ENCODE results near the gene PRDM15.

The PRDM15 gene

GRCh38 chr21:41836166-41837015, 42.8 kb downstream of the PRDM15 start:
- no peak for DNase-seq

DNA sequence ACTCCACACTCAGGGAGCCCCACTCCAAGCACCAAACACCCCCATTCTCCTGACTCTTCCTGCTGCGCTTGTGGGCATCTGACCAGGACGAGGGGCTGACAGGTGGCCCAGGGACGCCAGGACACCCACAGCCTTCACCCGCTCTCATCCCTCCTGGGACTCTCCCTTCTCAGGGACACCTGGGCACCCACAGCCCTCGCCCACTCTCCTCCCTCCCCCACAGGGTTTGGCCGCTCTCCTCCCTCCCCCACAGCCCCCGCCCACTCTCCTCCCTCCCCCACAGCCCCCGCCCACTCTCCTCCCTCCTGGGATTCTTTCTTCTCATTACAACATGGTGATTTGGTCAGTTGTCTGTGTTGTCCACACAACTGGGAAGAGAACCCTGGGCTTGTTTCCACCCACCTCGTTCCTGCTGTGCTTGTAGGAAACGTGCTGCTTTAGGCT, 43.4 kb downstream of the PRDM15 start:
- no peak for DNase-seq

GRCh38 chr21:41834926-41835663, 44.0 kb downstream of the PRDM15 start:
- no peak for DNase-seq

- no peak for DNase-seq
Measured at GRCh38 chr21:41834252-41834925, 44.8 kb downstream of the PRDM15 start.

- no peak for DNase-seq
Measured at GRCh38 chr21:41833497-41834115, 45.5 kb downstream of the PRDM15 start.

- no peak for DNase-seq
Measured at GRCh38 chr21:41832596-41833496, 46.3 kb downstream of the PRDM15 start.

GRCh38 chr21:41831866-41832595, 47.1 kb downstream of the PRDM15 start:
- no peak for DNase-seq

DNA sequence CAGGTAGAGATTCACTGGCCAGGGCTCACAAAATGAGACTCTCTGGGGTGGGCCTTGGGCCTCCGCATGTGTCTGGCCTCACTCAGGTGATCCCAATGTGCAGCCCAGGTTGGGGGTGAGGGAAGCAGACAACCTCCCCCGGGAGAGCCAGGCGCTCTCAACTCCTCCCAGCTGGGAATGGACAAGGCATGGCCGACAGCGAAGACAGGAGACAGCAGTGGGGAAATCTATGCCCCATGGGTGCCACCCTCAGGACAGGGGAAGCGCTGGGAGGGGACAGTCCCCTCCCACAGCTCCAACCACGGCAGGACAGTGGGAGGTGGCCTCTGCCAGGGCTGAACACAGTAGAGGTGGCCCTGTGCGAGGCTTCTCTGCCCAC, 47.7 kb downstream of the PRDM15 start:
- DNase-seq: no peak

DNA sequence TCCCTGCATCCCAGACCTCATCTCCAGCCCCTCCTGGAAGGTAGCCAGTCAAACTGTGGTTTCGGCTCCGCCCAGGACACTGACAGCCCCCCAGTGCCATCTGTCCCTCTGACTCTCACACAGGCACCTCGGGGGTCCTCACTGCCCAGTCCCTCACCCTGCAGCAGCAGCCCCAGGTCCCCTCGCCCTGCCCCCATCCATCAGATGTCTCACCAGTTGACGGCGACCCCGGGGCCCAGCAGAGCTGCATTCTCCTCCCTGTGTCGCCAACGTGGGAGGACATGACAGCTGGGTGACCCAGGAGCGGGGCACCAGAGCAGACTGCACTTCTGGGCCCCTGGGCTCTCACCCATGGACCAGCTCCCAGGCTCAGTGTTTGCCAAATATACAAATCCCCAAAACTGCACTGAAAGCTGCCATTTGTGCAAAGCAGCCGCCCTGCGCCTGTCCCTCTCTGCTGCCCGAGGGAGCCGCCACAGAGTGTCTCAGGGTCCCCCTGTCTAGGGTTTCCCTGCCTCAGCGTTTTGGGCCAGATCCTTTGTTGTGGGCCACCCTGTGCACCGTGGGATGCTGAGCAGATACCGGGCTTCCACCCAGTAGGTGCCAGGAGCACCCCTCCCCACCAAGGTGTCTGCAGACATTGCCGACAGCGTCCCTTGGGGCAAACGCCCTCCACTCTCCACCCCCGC, 48.2 kb downstream of the PRDM15 start:
- DNase-seq: no peak

DNA sequence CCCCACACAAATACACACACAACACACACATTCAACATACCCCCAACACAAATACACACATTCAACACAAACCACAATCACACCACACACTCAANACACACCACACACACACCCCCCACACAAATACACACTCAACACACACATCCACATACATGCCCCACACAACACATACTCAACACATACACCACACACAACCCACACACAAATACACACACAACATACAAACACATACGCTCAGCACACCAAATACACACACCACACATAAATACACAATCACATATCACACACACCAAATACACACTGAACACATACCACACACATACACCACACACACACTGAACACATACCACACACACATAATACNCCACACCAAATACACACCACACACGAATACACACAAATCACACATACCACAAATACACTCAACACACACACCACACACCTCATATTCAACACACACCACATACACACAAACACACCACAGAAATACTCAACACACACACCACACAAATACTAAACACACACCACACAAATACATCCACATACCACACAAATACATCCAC, 48.9 kb downstream of the PRDM15 start:
- no peak for DNase-seq

GRCh38 chr21:41828884-41829360, 50.2 kb downstream of the PRDM15 start:
- no peak for DNase-seq

DNA sequence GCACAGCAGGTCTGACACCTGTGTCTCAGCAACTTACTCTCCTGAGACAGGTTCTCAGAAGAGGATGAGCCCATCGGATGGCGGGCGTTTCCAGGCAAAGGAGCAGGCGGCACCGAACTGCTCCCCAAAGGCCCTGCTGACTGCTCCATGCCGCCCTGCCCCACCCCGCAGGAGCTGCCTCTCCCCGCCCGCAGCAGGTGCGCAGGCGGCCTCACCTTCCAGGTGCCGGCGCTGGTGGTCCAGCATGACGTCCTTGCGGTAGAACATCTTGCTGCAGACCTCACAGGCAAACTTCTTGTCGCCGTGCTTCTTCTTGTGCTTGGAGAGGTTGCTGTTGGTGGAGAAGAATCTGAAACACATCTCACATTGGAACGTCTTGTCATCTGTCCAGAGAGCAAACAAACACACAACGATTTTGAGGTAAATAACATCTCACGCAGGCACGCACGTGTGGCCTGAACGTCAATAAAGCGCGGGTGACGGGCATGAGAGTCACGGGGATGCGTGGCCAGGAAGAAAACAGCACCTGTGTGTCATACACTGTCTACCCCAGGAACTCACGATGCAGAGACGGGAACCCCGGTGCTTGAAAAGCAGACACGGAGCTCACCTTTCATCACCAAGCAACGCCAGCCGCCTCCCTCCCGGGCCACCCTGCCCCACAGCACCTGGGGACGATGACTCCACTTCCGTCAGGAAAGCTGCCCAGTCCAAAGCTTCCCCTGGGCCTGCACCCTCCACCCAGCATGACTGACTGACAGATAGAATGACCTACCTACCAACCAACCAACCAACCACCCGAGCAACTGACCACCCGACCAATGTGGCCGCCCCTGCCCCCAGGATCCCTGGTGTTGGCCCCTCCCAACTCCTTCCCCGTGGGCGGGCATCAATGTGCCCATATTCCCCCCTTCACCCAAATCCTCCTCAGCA, 50.9 kb downstream of the PRDM15 start:
- no peak for DNase-seq

DNA sequence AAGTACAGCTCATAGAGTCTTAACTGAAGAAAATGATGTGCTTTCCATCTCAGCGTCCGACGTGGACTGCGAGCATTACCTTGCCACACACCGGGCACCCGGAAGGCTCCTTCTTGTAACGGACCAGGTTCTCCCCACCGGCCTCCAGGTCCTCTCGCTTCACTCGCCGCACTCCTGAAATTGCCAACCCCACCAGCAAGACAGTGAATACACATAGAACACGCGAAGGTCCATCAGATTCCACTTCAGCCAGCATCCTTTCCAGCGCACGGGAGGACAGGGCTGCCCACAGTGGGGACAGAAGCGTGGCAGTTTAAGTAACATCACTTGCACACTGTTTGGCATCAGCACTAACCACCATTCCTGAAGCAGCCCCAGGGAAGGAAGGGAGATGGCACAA, 53.3 kb downstream of the PRDM15 start:
- DNase-seq: no peak

DNA sequence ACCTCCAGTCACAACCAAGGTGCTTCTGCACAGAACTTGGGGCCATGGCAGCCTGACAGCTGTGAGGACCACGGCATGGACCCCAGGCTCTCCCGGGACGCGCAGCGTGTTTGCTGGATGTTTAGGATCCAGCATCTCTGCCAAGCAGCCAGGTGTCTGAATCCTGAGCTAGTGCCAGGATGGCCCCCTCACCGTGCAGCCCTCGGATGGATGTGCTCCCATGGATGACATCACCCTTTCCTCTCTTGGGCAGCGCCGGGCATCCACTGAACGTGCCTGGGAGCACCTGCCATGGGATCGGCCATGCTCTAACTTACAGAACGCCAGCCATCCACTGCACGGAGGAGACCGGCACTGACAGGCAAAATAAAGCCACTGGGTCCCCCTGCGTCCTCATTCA, 53.9 kb downstream of the PRDM15 start:
- no peak for DNase-seq

DNA sequence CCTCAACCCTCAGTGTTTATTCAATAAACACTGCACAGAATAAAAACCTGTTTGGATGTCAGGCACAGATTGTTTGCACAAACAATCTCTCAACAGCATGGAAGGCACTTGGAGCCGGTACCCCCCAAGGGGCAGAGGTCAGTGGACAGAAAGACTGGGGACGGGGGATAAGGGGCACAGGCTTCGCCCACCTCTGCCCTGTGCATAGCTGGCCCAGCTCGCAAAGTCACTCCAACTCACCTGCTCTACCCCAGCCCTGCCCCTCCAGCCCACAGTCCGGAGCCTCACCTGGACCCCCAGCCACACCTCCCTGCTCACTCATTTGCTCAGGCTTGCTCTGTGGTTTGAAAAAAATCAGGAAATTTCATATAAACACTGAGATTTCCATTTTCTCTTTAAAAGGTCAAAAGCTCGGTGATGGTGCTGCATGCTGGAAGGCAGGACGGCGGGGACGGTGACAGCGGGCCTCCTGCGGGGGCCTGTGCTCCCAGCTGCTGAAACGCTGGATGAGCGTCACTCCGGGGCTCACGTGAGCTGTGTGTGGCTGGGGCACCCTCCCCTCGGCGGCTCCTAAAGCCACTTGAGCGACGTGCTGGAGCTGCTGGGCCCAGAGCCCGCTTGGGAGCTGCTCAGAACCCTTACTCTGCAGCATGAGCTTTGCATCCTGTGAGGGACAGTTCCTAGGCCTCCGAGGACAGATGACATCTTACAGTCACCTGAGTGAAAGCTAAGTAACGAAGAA, 54.5 kb downstream of the PRDM15 start:
- DNase-seq: no peak

DNA sequence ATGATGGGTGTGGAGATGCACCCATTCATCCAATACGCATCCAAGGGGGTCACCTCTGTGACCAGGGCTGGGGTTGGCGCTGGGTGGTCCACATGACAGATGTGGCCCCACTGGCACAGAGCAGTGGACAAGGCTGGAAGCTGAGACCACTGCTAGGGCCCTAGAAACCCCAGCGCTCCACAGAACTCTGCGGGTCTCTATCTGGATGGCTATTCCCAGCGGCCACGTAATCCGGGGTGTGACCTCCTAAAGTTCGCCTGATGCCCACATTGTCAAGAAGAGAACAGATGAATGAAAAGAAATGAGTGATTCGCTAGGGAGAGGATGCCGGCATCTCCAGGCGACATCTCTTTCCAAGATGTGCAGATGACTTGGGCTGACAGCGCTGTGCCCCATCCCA, 55.2 kb downstream of the PRDM15 start:
- no peak for DNase-seq

GRCh38 chr21:41823166-41823565, 56.0 kb downstream of the PRDM15 start:
- DNase-seq: no peak

GRCh38 chr21:41821756-41822431, 57.2 kb downstream of the PRDM15 start:
- no peak for DNase-seq

Data from activated T-cell treated with anti-CD3 and anti-CD28 coated beads, Interleukin-2, amount 50 U/mL, for 1 hour (primary cell).